ENCODE data around the gene LAMA2. TPM values are rescaled to one million over a fixed set of nuclear protein-coding genes. Genes with fewer than 3 reads are reported as not detected.

The LAMA2 gene
- polyA plus RNA-seq, 1 donor from 2014 or later, result 2.5 TPM

DNA sequence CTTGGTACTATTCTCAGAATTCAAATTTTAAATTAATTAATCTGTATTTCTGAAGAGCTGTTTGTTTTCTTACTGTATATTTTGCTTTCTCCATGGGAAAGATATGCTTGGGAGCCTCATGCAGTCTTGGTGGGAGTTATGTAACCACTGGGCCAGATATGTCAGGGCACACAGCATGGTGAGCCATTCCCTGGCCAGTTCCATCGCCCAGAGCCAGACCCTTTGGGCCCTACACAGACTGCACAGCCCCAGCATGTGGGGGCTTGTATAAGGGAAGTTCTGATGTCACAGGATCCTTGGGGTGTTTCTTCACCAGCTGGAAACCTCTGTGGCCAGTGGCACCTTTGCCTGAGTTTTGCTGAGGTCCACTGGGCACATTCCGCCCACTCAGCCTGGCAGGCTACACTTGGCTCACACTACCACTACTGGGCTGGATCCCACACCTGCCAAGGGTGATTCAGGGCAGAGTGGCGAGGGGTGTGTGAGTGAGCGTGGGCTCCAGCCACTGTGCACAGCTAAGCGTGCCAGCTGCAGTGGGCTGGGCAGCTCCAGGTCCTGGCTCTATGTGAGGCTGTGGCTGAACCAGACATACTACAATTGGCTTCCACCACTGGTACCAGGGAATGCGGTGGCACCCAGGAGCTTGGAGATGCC is 533.5 kb downstream of the LAMA2 start:
- no peak overlapping the region for H3K4me3 ChIP-seq (ENCODE audit: low read length)
- H3K27me3 ChIP-seq (ENCODE audit: insufficient read depth, low read depth, low read length), result no peaks in the 10 kb centered on the region
- no peak overlapping the region for H3K4me2 ChIP-seq (ENCODE audit: low read length)
- TF ChIP-seq, protein P1, sequence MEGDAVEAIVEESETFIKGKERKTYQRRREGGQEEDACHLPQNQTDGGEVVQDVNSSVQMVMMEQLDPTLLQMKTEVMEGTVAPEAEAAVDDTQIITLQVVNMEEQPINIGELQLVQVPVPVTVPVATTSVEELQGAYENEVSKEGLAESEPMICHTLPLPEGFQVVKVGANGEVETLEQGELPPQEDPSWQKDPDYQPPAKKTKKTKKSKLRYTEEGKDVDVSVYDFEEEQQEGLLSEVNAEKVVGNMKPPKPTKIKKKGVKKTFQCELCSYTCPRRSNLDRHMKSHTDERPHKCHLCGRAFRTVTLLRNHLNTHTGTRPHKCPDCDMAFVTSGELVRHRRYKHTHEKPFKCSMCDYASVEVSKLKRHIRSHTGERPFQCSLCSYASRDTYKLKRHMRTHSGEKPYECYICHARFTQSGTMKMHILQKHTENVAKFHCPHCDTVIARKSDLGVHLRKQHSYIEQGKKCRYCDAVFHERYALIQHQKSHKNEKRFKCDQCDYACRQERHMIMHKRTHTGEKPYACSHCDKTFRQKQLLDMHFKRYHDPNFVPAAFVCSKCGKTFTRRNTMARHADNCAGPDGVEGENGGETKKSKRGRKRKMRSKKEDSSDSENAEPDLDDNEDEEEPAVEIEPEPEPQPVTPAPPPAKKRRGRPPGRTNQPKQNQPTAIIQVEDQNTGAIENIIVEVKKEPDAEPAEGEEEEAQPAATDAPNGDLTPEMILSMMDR (IDR thresholded peaks at IDR 0.05; ENCODE audit: poor library complexity, severe bottlenecking), result no peak
- TF ChIP-seq RAD21 (conservative IDR thresholded peaks at IDR 0.05), result no peak
- TF ChIP-seq EZH2 (IDR thresholded peaks at IDR 0.05; ENCODE audit: borderline replicate concordance, insufficient read depth, low read length, poor library complexity, severe bottlenecking), result no peak
- no peak for TF ChIP-seq SMC3 (conservative IDR thresholded peaks at IDR 0.05; ENCODE audit: poor library complexity)
- TF ChIP-seq MXI1 (conservative IDR thresholded peaks at IDR 0.05; ENCODE audit: poor library complexity, severe bottlenecking), result no peak
- TF ChIP-seq TAF1 (IDR thresholded peaks at IDR 0.05; ENCODE audit: low read depth), result no peak
- no peak for TF ChIP-seq POLR2AphosphoS5 (IDR thresholded peaks at IDR 0.05)
- TF ChIP-seq EP300 (conservative IDR thresholded peaks at IDR 0.05; ENCODE audit: poor library complexity, severe bottlenecking), result no peak
- TF ChIP-seq, protein P2, sequence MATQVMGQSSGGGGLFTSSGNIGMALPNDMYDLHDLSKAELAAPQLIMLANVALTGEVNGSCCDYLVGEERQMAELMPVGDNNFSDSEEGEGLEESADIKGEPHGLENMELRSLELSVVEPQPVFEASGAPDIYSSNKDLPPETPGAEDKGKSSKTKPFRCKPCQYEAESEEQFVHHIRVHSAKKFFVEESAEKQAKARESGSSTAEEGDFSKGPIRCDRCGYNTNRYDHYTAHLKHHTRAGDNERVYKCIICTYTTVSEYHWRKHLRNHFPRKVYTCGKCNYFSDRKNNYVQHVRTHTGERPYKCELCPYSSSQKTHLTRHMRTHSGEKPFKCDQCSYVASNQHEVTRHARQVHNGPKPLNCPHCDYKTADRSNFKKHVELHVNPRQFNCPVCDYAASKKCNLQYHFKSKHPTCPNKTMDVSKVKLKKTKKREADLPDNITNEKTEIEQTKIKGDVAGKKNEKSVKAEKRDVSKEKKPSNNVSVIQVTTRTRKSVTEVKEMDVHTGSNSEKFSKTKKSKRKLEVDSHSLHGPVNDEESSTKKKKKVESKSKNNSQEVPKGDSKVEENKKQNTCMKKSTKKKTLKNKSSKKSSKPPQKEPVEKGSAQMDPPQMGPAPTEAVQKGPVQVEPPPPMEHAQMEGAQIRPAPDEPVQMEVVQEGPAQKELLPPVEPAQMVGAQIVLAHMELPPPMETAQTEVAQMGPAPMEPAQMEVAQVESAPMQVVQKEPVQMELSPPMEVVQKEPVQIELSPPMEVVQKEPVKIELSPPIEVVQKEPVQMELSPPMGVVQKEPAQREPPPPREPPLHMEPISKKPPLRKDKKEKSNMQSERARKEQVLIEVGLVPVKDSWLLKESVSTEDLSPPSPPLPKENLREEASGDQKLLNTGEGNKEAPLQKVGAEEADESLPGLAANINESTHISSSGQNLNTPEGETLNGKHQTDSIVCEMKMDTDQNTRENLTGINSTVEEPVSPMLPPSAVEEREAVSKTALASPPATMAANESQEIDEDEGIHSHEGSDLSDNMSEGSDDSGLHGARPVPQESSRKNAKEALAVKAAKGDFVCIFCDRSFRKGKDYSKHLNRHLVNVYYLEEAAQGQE (IDR thresholded peaks at IDR 0.05; ENCODE audit: borderline replicate concordance), result no peak
- H3K9ac ChIP-seq (ENCODE audit: low read length), result no peak overlapping the region
- H3K79me2 ChIP-seq (replicated peaks; ENCODE audit: insufficient read depth, low read length), result no peaks in the 10 kb centered on the region
- no peaks in the 10 kb centered on the region for H4K20me1 ChIP-seq (ENCODE audit: insufficient read depth)
- no peak overlapping the region for H2AFZ ChIP-seq (ENCODE audit: low read depth, low read length)
- H3K9me3 ChIP-seq (ENCODE audit: low read length), result no peaks in the 10 kb centered on the region
- H3K9me2 ChIP-seq (ENCODE audit: insufficient read depth, low read length), result no peaks in the 10 kb centered on the region
- no peaks in the 10 kb centered on the region for H3F3A ChIP-seq (ENCODE audit: insufficient read depth, low read length, poor library complexity, severe bottlenecking)
- no peaks in the 10 kb centered on the region for H3K36me3 ChIP-seq (ENCODE audit: insufficient read depth, low read length)
- H3K27ac ChIP-seq (ENCODE audit: low read length), result no peak overlapping the region

DNA sequence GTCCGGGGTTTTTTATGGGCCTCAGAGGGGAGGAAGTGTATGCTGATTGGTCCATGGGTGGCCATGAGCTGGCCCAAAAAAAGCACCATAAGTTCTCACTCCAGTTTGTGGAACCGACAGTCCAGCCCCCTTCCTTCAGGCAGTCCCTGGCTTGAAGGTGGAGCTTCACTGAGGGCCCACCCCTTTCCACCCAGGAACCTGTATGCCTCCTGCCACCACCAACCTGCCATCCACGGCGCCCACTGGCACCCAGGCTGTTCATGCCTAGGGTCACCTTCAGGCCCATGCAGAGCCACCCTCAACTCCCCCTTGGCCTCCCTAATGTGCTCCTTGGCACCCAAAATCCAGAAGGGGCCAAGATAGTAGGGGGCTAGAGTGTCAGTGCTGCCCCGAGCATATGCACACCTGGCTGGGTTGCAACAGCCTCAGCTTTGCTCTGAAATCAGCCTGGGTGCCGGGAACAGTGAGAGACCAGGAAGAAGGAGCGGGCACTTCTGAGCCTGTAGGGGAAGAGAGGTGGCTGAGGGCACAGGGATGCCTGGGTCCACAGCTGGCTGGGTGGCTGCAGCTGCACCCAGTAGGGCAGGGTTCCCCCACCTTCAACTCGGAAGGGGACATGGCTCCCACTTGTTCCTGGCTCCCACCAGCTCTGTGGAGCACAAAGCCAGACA is 534.6 kb downstream of the LAMA2 start:
- H3F3A ChIP-seq (ENCODE audit: insufficient read depth, low read length, poor library complexity, severe bottlenecking), result no peaks in the 10 kb centered on the region
- H3K27ac ChIP-seq (ENCODE audit: low read length), result no peak overlapping the region
- no peaks in the 10 kb centered on the region for H3K9me2 ChIP-seq (ENCODE audit: insufficient read depth, low read length)
- H4K20me1 ChIP-seq (ENCODE audit: insufficient read depth), result no peaks in the 10 kb centered on the region
- H3K36me3 ChIP-seq (ENCODE audit: insufficient read depth, low read length), result no peaks in the 10 kb centered on the region
- TF ChIP-seq, protein P1 (IDR thresholded peaks at IDR 0.05; ENCODE audit: poor library complexity, severe bottlenecking), result no peak
- TF ChIP-seq EP300 (conservative IDR thresholded peaks at IDR 0.05; ENCODE audit: poor library complexity, severe bottlenecking), result no peak
- no peak for TF ChIP-seq SMC3 (conservative IDR thresholded peaks at IDR 0.05; ENCODE audit: poor library complexity)
- no peak for TF ChIP-seq MXI1 (conservative IDR thresholded peaks at IDR 0.05; ENCODE audit: poor library complexity, severe bottlenecking)
- TF ChIP-seq, protein P2 (IDR thresholded peaks at IDR 0.05; ENCODE audit: borderline replicate concordance), result no peak
- TF ChIP-seq POLR2AphosphoS5 (IDR thresholded peaks at IDR 0.05), result no peak
- no peak for TF ChIP-seq EZH2 (IDR thresholded peaks at IDR 0.05; ENCODE audit: borderline replicate concordance, insufficient read depth, low read length, poor library complexity, severe bottlenecking)
- TF ChIP-seq RAD21 (conservative IDR thresholded peaks at IDR 0.05), result no peak
- TF ChIP-seq TAF1 (IDR thresholded peaks at IDR 0.05; ENCODE audit: low read depth), result no peak
- H3K27me3 ChIP-seq (ENCODE audit: insufficient read depth, low read depth, low read length), result no peaks in the 10 kb centered on the region
- H2AFZ ChIP-seq (ENCODE audit: low read depth, low read length), result no peak overlapping the region
- no peak overlapping the region for H3K4me2 ChIP-seq (ENCODE audit: low read length)
- H3K9ac ChIP-seq (ENCODE audit: low read length), result no peak overlapping the region
- H3K4me3 ChIP-seq (ENCODE audit: low read length), result no peak overlapping the region
- H3K9me3 ChIP-seq (ENCODE audit: low read length), result no peaks in the 10 kb centered on the region
- no peaks in the 10 kb centered on the region for H3K79me2 ChIP-seq (replicated peaks; ENCODE audit: insufficient read depth, low read length)
